GM18505 (cell line): Measurements from ENCODE around the gene KIRREL3.

Experiments
- ATAC-seq: cut with Tn5 transposase; IDR thresholded peaks from one replicate; pipeline ENCODE4 v1.9.1; 2021; ENCODE audit not compliant: unreplicated experiment
- POLR2A ChIP-seq: IDR thresholded peaks from 4 replicates; pipeline ENCODE4 v1.6.1; 2011; ENCODE audit warnings: borderline replicate concordance; ENCODE audit not compliant: insufficient read depth, insufficient read length; ENCODE audit errors: extremely low read depth

Gene KIRREL3

GRCh38 chr11:126927623-126928022, 72.9 kb downstream of the KIRREL3 start:
- no peak for ATAC-seq
- no peak for TF ChIP-seq POLR2A

- no peak for ATAC-seq
These were observed 74.2 kb downstream of the KIRREL3 start for GRCh38 chr11:126926376-126926791.

DNA sequence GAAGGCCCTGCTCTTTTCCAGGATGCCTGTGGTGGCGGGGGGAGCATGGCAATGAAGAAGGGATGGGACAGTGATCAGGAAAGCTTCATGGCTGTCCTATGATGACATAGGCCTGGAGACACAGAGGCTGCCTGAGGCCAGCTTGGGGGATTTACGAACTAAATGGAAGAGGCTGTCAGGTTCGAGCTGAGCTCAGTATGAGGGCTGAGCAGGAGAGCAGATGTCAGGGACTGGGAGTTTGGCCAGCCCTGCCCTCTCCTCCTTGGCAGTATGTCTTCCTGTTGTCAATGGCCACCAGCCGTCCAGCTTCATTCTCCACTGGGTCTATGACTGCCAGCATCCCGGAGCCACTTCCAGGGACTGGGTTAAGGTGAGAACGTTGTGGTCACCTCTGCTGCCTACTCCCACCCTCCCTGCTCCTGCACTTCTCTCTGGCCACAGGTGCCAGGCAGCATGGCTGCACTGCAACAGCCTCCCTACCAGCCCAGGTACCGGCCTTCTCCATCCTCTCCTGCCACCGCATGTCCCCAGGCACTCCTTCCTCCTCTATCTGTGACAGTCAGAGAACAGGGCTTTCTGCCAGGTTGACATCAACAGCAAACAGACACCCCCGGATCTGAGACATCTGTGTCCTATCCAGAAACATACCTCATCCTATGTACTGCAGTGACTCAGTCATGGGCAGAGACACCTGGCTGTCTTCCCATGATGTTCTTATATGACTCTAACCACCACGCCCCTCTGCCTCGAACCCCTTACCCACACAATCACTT, 75.1 kb downstream of the KIRREL3 start:
- no peak for ATAC-seq

More at GRCh38 chr11:126926376-126926791, 74.2 kb downstream of the KIRREL3 start:
- TF ChIP-seq POLR2A: no peak

DNA sequence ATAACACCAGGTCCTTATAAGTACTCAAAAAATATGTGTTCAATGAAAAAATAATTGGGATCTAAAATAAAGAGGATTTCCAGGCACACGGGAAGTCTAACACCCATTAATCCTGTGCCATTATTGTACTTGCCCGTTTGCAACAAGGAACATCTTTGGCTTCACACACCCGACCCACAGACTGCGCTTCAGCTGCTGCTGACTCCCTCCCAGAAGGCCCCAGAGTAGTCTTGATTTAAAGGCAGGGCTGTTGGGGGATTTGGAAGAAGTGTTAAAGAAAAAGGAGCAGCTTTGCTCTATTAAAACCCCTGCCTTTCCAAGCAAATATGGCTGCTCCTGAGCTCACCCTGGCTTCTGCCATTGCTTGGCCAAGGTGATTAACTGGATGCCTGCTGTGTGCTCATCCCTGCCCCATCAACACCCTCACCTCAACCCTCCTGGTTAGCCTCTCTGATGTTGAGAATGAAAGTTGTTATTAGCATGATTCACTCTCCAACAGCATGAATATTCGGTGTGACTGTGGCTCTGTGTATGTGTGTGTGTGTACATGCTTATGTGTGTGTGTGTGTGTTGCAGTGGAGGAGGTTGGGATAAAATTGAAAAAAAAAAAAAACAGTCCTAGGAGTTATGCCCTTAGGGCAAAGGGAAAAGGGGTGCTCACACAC, 76.1 kb downstream of the KIRREL3 start:
- ATAC-seq: no peak
- TF ChIP-seq POLR2A: no peak

More for the DNA sequence above, 75.1 kb downstream of the KIRREL3 start:
- TF ChIP-seq POLR2A: no peak

- no peak for ATAC-seq
These were observed 79.7 kb downstream of the KIRREL3 start for GRCh38 chr11:126920833-126921232.

GRCh38 chr11:126919147-126919823, 81.3 kb downstream of the KIRREL3 start:
- no peak for TF ChIP-seq POLR2A
- ATAC-seq: peak; percentile 62

More at GRCh38 chr11:126920833-126921232, 79.7 kb downstream of the KIRREL3 start:
- no peak for TF ChIP-seq POLR2A

DNA sequence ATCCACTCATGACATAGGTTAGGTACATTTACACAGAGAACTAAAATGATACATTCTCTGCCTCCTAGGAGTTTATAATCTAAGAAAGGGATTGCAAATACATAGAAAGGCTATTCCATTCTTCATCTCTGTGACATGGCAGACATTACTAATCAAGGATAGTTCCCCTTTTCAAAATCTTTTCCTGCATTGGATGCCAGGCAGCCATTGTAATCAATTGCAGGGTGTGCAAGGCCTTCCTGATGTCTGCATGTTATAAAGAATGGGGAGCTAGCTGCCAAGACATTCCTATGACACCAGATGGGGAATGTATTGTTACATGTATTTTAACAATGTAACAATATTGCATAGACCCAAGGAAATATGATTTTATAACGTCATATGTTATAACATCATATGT, 82.0 kb downstream of the KIRREL3 start:
- no peak for ATAC-seq
- TF ChIP-seq POLR2A: no peak

- peak; percentile 88 for ATAC-seq
These were observed 82.9 kb downstream of the KIRREL3 start for GRCh38 chr11:126917531-126918204.

GRCh38 chr11:126915430-126915829, 85.1 kb downstream of the KIRREL3 start:
- ATAC-seq: no peak
- no peak for TF ChIP-seq POLR2A

More at GRCh38 chr11:126917531-126918204, 82.9 kb downstream of the KIRREL3 start:
- TF ChIP-seq POLR2A: no peak

DNA sequence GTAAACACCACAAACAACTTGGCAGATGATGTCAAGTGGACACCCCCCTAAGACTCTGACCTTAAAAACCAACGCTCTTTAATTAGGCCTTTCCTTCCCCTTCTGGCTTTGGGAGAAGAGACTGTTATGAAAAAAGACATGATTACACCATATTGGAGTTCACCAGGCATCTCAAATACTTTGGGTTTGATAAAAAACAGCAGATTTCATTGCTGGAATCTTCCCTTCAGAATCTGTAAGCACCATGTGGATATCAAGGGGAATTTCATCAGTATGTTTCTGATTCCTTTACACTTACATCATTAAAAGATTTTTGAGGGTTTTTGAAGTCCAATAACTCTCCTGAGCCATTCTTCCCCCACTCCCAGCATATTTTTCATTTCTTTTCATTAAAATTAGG, 85.6 kb downstream of the KIRREL3 start:
- no peak for TF ChIP-seq POLR2A
- ATAC-seq: no peak

DNA sequence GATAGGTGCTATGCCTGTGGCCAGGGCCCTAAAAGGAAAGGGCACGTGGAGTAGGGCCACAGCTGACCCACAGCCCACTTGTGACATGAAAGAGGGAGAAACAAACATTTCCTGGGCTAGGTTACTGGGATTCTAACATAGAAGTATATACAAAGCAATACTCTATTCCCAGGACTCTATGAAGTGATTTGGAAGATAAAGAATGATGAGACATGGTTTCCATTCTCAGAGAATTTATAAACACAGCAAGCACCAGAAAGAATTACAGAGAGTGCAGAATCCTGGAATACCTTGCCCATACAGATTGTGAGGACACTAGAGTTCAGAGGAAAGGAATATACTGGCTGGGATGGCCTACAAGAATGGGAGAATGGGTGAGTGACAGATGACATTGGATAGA, 86.4 kb downstream of the KIRREL3 start:
- no peak for ATAC-seq
- TF ChIP-seq POLR2A: no peak

- no peak for ATAC-seq
- TF ChIP-seq POLR2A: no peak
These were observed 96.0 kb downstream of the KIRREL3 start for GRCh38 chr11:126904520-126904919.

GRCh38 chr11:126901783-126902182, 98.8 kb downstream of the KIRREL3 start:
- no peak for ATAC-seq
- no peak for TF ChIP-seq POLR2A

- ATAC-seq: no peak
- no peak for TF ChIP-seq POLR2A
These were observed 100.4 kb downstream of the KIRREL3 start for GRCh38 chr11:126899961-126900748.
